Epithelial cell of esophagus (primary cell): ENCODE data around the gene UBAC1.

Experiments used
- DNase-seq: peaks from one replicate; pipeline ENCODE4 v3.0.0; 2010; ENCODE audit warnings: low read depth
- H3K4me3 ChIP-seq: 2 replicates; pipeline ENCODE4 v1.5.1; 2011; ENCODE audit warnings: mild to moderate bottlenecking, low read length, control low read depth
- CTCF ChIP-seq: IDR thresholded peaks from 2 replicates; pipeline ENCODE4 v1.5.1; 2011; ENCODE audit warnings: low read depth, mild to moderate bottlenecking, low read length, control low read depth, inconsistent platforms; ENCODE audit not compliant: insufficient read depth; ENCODE audit errors: missing control alignments

Gene UBAC1

GRCh38 chr9:135907006-135907430 is 54.2 kb downstream of the UBAC1 start:
- no peak for DNase-seq
- TF ChIP-seq CTCF: no peak
- H3K4me3 ChIP-seq: peak overlapping the region; percentile 81

- DNase-seq: peak; percentile 57
- peak overlapping the region; percentile 81 for H3K4me3 ChIP-seq
- no peak for TF ChIP-seq CTCF
These were observed 54.7 kb downstream of the UBAC1 start for GRCh38 chr9:135906291-135907005.

- peak; percentile 92 for DNase-seq
- peak overlapping the region; percentile 81 for H3K4me3 ChIP-seq
- TF ChIP-seq CTCF: no peak
These were observed 55.6 kb downstream of the UBAC1 start for GRCh38 chr9:135905380-135906258.

- TF ChIP-seq CTCF: no peak
- H3K4me3 ChIP-seq: no peak overlapping the region
- no peak for DNase-seq
These were observed 57.2 kb downstream of the UBAC1 start for GRCh38 chr9:135903786-135904520.

GRCh38 chr9:135903358-135903656 is 57.9 kb downstream of the UBAC1 start:
- no peak for TF ChIP-seq CTCF
- no peak overlapping the region for H3K4me3 ChIP-seq
- DNase-seq: no peak

- TF ChIP-seq CTCF: no peak
- DNase-seq: peak; percentile 69
- H3K4me3 ChIP-seq: no peak overlapping the region
These were observed 58.4 kb downstream of the UBAC1 start for GRCh38 chr9:135902655-135903357.
